C4-2B (cell line): Measurements from ENCODE around the gene EML5.

Experiments
- H3K27ac ChIP-seq: fragments of 450-650 bp; 2 replicates; pipeline ENCODE4 v1.5.1; 2017
- CTCF ChIP-seq: fragments of 450-650 bp; conservative IDR thresholded peaks from 2 replicates; pipeline ENCODE4 v1.5.1; 2017; ENCODE audit warnings: mild to moderate bottlenecking
- ZFX ChIP-seq: fragments of 450-650 bp; IDR thresholded peaks from 2 replicates; pipeline ENCODE4 v1.6.1; 2017

Gene EML5

DNA sequence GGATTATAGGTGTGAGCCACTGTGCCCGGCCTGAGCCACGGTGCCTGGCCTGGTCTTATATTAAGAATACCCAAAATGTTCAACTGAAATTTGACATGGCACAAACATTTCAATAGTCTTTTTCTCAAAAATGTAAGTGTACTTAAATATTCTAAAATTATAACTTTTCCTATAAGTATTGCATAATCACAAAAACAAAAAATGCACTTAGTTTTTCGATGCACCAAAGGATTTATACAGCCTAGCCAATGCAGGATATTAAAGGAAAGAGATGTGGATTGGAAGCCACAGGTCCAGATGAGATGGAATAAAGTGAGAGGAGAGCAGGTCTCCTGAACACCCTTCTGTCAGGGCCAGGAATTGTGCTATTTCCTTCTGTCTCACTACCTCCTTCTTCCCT is 167.1 kb downstream of the EML5 start:
- TF ChIP-seq ZFX: no peak
- no peak overlapping the region for H3K27ac ChIP-seq

DNA sequence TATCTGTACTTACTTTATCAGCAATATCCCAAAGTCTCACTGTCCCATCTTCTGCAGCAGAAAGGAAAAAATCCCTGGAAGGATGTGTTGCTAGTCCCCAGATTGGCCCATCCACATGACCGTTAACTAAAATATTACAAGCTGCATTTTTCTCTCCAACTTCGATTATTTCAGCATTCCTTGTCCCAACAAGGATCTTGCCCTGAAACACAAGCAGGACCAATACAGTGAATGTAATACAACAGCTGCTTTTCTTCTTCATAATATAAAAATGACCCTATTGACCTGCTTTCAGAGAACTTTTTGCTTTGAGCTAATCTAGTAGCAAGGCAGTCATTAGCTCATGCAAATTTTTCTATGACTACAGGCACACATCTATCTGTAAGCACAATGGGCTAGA is 171.7 kb downstream of the EML5 start:
- TF ChIP-seq CTCF (no peak), ZFX (no peak)
- no peak overlapping the region for H3K27ac ChIP-seq

DNA sequence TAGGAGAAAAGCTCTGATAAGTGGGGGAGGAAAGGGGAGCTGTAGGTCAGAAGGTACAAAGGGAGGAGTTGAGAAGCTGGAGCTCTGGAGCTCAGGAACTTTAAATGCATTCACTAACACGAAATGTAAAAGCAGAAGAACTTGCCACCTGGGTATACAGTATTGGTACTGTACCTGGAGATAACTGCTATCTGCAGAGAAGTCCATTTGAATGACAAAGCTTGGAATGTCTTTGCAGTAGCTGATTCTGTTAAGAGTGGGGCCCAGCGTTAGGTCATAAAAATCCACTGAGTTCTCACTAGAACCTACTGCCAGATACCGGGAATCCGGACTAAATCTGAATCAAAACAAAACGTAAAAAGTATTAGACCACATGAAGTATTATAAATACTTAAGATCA is 174.3 kb downstream of the EML5 start:
- TF ChIP-seq ZFX (no peak), CTCF (no peak)
- H3K27ac ChIP-seq: no peak overlapping the region

GRCh38 chr14:88617479-88617878 is 175.3 kb downstream of the EML5 start:
- no peak overlapping the region for H3K27ac ChIP-seq

DNA sequence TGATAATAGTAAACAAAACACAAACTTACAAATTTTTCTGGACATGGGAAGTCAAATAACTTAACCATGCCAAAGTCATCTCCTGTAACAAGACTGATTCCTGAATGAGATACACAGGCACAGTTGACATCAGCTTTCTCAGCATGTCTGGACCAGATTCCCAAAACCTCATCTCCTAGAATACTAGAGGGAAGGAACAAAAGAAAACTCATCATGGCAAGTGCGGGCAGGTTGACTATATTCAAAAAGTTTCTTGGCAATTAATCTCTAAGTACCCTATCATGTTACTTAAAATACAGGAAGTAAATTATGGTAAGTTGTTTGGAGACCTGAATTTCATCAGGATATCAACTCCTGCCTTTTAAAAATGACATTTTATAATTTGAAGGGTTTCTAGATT is 176.1 kb downstream of the EML5 start:
- H3K27ac ChIP-seq: no peak overlapping the region
- no peak for TF ChIP-seq CTCF
- TF ChIP-seq ZFX: no peak

More at GRCh38 chr14:88617479-88617878, 175.3 kb downstream of the EML5 start:
- TF ChIP-seq ZFX (no peak), CTCF (no peak)

DNA sequence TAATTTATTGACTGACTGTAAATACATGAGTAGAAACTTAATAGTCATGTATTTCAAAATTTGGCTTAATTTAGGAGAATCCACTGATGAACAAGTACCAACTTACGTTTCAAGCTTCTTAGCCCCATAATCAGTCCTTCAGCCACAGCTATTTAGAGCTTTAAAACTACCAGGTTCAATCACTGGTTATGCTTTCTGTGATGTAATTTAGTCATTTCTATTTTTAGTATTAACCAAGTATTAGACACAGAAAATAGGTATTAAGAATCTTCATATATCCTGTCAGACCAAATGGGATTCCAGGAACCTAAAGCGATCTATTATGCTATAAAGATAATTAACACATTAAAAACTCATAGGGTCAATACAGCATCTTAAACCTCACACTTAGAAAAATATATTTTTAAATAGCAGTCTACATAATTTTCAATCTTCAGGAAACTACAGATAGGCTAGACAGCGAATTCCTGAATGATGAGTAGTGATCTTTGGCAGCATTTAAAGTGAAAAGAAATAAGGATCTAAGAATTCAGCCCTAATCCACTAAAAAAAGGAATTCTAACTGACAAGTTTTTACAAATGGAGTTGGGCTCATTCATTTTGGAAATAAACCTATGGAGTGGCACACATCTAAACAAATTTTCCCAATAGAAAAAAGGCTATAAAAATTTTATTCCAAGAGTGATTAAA is 178.4 kb downstream of the EML5 start:
- TF ChIP-seq CTCF (no peak), ZFX (no peak)
- H3K27ac ChIP-seq: no peak overlapping the region

- no peak overlapping the region for H3K27ac ChIP-seq
- TF ChIP-seq CTCF (no peak), ZFX (no peak)
Observed at GRCh38 chr14:88613552-88614010, 179.2 kb downstream of the EML5 start.

- TF ChIP-seq CTCF (no peak), ZFX (no peak)
- H3K27ac ChIP-seq: no peak overlapping the region
Observed at GRCh38 chr14:88612981-88613380, 179.8 kb downstream of the EML5 start.
